ENCODE data around the gene SND1. TPM values are rescaled to one million over a fixed set of nuclear protein-coding genes. Genes with fewer than 3 reads are reported as not detected.

SND1 gene
- total RNA-seq, 6 experiments from 2014 or later = 217 to 259 (median 247) TPM

DNA sequence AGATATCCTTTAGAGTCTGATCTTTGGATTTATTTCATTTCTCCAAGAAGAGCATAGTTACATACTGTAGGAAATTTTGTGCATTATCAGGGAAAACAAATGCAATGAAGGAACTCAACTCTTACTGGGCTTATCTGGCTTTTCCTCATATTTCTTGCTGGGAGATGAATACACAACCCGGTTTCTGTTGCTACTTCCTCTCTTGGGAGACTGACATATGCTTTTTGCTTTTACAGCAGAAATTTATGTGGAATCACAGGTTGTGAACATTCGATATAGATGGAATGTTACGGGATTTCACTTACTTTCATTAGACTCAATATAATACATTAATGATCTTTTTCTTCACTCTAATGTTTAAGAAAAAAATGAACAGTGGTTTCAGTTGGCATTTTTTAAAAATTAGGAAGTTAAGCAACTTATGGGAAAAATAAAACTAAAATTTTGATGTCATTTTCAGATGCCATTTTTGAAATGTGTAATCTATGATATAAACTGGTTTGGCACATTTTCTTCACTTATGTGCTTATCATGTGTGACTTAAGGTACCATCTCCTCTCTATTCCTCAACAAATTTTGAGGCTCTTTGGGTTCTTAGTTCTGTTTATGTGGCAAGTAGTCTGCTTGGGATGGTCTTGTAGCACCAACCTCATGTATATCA, 7.1 kb downstream of the SND1 start:
- TF ChIP-seq, protein P1, sequence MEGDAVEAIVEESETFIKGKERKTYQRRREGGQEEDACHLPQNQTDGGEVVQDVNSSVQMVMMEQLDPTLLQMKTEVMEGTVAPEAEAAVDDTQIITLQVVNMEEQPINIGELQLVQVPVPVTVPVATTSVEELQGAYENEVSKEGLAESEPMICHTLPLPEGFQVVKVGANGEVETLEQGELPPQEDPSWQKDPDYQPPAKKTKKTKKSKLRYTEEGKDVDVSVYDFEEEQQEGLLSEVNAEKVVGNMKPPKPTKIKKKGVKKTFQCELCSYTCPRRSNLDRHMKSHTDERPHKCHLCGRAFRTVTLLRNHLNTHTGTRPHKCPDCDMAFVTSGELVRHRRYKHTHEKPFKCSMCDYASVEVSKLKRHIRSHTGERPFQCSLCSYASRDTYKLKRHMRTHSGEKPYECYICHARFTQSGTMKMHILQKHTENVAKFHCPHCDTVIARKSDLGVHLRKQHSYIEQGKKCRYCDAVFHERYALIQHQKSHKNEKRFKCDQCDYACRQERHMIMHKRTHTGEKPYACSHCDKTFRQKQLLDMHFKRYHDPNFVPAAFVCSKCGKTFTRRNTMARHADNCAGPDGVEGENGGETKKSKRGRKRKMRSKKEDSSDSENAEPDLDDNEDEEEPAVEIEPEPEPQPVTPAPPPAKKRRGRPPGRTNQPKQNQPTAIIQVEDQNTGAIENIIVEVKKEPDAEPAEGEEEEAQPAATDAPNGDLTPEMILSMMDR (IDR thresholded peaks at IDR 0.05) = no peak
- H3K27me3 Mint-ChIP-seq (ENCODE audit: insufficient read depth) = peaks cover 1% of the 10 kb centered on the region; the same call in 1 of the 2 replicates
- no peak overlapping the region for H3K4me3 Mint-ChIP-seq
- no peaks in the 10 kb centered on the region for H3K9me3 Mint-ChIP-seq
- H3K27ac Mint-ChIP-seq = no peak overlapping the region
- DNase-seq = no peak
- H3K4me1 Mint-ChIP-seq (ENCODE audit: low read depth) = peaks cover 69% of the 10 kb centered on the region
- H3K36me3 Mint-ChIP-seq (ENCODE audit: low read depth) = peaks cover 21% of the 10 kb centered on the region

DNA sequence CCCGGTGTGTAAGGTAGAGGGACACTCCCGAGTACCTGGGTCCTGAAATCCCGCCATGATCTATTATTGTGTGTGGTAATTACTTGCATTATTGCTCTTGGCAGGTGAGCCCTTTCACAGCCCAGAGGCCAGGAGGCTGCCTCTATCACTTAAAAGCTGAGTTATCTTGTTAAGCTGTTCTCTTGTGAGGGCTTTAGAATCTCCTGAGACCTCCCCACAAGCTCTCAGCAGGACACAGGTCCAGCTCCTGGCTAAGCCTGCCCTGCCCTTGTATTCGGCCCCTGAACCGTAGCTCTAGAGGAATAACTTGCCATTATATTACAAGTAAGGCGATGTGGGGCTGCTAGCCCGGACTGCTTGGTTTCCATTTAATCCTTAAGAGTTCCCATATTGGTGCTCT, 13.9 kb downstream of the SND1 start:
- peaks cover 21% of the 10 kb centered on the region for H3K36me3 Mint-ChIP-seq (ENCODE audit: low read depth)

DNA sequence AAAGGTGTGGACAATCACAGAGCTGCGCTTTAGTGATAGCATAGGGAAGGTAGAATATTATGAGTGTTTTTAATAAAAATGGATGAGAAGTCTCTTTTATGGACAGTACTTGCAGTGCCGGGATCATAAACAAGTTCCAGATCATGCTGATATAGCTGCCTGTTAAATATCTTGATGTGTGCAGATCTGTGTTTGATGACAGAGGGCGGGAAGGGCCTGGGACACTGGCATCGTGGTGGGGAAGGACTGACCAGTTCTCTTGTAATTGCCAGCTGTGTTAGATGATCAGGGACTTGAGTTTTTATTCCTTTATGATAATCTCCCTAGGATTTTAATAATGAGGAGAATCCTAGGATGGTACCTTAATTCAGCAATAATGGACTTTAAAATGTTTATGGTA, 14.6 kb downstream of the SND1 start:
- H3K27me3 Mint-ChIP-seq (ENCODE audit: insufficient read depth) = no peaks in the 10 kb centered on the region; the same call in 1 of the 2 replicates
- TF ChIP-seq, protein P1 (IDR thresholded peaks at IDR 0.05) = no peak
- peaks cover 67% of the 10 kb centered on the region for H3K4me1 Mint-ChIP-seq (ENCODE audit: low read depth)
- H3K27ac Mint-ChIP-seq = peak overlapping the region; percentile 97
- no peak for DNase-seq
- peak overlapping the region; percentile 81 for H3K4me3 Mint-ChIP-seq
- H3K36me3 Mint-ChIP-seq (ENCODE audit: low read depth) = peaks cover 21% of the 10 kb centered on the region
- H3K9me3 Mint-ChIP-seq = no peaks in the 10 kb centered on the region

More for the DNA sequence above, 13.9 kb downstream of the SND1 start:
- Mint-ChIP-seq H3K27me3 (ENCODE audit: insufficient read depth) (no peaks in the 10 kb centered on the region; the same call in 1 of the 2 replicates), H3K9me3 (no peaks in the 10 kb centered on the region), H3K27ac (peak overlapping the region; percentile 97), H3K4me3 (peak overlapping the region; percentile 81), H3K4me1 (ENCODE audit: low read depth) (peaks cover 73% of the 10 kb centered on the region)
- no peak for DNase-seq
- TF ChIP-seq, protein P1 (IDR thresholded peaks at IDR 0.05) = no peak

DNA sequence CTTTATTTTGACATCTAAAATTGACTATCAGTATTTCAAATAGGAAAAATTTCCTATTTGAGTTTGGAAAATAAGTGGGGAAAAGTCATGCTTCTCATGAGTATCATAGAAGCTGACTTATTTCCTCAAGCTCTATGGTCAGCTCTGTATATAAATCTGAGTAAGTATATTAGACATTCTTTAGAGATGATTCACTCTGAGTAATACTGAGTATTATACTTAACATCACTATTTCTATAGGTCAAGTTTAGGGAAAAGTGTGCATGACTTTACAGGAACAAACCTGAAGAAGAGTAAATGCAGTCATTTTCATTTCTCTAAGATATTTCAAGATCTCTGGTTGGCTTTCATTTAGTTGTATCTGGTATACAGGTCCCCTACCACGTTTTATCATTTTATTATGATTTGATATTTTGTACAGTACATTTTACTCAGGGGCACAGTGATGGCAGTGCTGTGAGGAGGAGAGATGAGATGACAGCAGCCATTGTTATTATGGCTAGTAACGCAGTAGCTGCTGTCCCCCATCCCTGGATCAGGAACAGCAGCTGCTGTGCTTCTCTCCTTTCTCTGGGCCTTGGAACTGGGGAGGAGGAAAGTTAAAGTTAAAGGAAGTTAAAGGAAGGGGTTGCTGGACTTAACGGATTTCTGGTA, 15.2 kb downstream of the SND1 start:
- Mint-ChIP-seq H3K4me1 (ENCODE audit: low read depth) (peaks cover 64% of the 10 kb centered on the region), H3K27ac (peak overlapping the region; percentile 97), H3K9me3 (no peaks in the 10 kb centered on the region)

DNA sequence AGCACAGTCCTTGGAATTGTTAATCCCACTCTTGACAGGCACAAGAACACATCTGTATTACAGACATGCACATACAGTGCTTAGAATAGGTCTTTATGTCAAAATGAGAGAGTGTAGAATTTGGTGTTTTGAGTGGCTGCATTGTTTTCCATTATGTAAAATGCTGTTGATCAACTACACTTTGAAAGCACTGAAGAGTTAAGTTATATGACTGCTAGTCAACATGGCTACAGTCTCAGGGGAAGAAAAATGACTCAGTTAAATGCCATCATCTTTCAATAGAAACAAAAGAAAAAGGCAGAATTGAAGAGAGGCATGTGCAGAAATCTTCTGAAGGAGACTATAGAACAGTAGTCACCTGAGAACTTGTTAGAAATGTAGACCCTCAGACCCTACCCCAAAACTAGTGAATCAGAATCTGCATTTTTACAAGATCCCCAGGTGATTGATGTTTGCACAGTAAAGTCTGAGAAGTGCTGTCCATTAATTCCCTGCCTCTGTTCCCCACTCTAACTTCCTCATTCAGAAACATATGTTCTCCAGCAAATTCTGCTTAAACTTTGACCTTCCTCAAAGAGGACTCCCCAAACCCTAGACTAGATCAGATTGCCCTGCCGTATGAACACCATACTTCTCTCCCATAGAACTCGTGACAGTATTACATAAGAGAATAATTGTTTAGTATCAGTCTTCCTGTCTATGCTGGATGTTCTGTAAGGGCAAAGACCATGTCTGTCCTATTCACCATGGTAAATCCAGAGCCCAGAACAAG, 16.0 kb downstream of the SND1 start:
- peak; percentile 19 for DNase-seq
- TF ChIP-seq, protein P1 (IDR thresholded peaks at IDR 0.05) = no peak

More for the DNA sequence above, 15.2 kb downstream of the SND1 start:
- peak; percentile 59 for DNase-seq
- TF ChIP-seq, protein P1 (IDR thresholded peaks at IDR 0.05) = no peak
- peak overlapping the region; percentile 81 for H3K4me3 Mint-ChIP-seq
- H3K36me3 Mint-ChIP-seq (ENCODE audit: low read depth) = peaks cover 26% of the 10 kb centered on the region
- no peaks in the 10 kb centered on the region; the same call in 1 of the 2 replicates for H3K27me3 Mint-ChIP-seq (ENCODE audit: insufficient read depth)

More for the DNA sequence above, 16.0 kb downstream of the SND1 start:
- H3K4me3 Mint-ChIP-seq = peak overlapping the region; percentile 81
- H3K27ac Mint-ChIP-seq = peak overlapping the region; percentile 97
- H3K9me3 Mint-ChIP-seq = no peaks in the 10 kb centered on the region
- H3K4me1 Mint-ChIP-seq (ENCODE audit: low read depth) = peaks cover 63% of the 10 kb centered on the region
- no peaks in the 10 kb centered on the region; the same call in 1 of the 2 replicates for H3K27me3 Mint-ChIP-seq (ENCODE audit: insufficient read depth)
- H3K36me3 Mint-ChIP-seq (ENCODE audit: low read depth) = peaks cover 26% of the 10 kb centered on the region
